Breast epithelium (tissue), 4 donors: Measurements from ENCODE around the gene ZNF132. TPM values are rescaled to one million over a fixed set of nuclear protein-coding genes. Genes with fewer than 3 reads are reported as not detected.
A peak's percentile ranks its signal among the peaks of the same experiment; 100 is the strongest.

Source experiments
- DNase-seq, 2 donors: peaks; one replicate each; pipeline ENCODE4 v3.0.0-alpha.2; 2019; ENCODE audit warnings: low spot score in 2 of 2
- H3K27ac ChIP-seq, 2 donors: fragments of 200-600 bp; sonication (generic) in 1 of 2; one replicate each; pipeline ENCODE4 v1.5.1; 2016 to 2019; ENCODE audit warnings: mild to moderate bottlenecking in 1 of 2
- H3K27me3 ChIP-seq, 2 donors: fragments of 200-600 bp; sonication (generic) in 1 of 2; one replicate each; pipeline versions ENCODE4 v1.5.1 to v1.6.0; 2017 to 2019; ENCODE audit warnings: control low read depth in 1 of 2, mild to moderate bottlenecking in 1 of 2
- H3K36me3 ChIP-seq: fragments of 200-600 bp; one replicate; pipeline ENCODE4 v1.5.1; 2019
- H3K4me1 ChIP-seq, 2 donors: fragments of 200-600 bp; sonication (generic); one replicate each; pipeline ENCODE4 v1.5.1; 2016 to 2019; ENCODE audit warnings: control low read depth in 1 of 2
- H3K4me3 ChIP-seq, 3 donors: fragments of 200-600 bp; sonication (generic); 1 replicate in 2 of 3; 2 replicates in 1 of 3; pipeline ENCODE4 v1.5.1; 2016 to 2019; ENCODE audit warnings: mild to moderate bottlenecking in 3 of 3, moderate library complexity in 2 of 3
- H3K9me3 ChIP-seq, 2 donors: fragments of 200-600 bp; sonication (generic) in 1 of 2; one replicate each; pipeline ENCODE4 v1.5.1; 2016 to 2019; ENCODE audit warnings: control low read depth in 1 of 2
- CTCF ChIP-seq, 3 donors: fragments of 450-650 bp; IDR thresholded peaks; one replicate each; pipeline ENCODE4 v1.5.1; 2016 to 2017; ENCODE audit warnings: antibody characterized with exemption in 3 of 3, mild to moderate bottlenecking in 3 of 3, moderate library complexity in 3 of 3
- POLR2A ChIP-seq: fragments of 450-650 bp; IDR thresholded peaks from one replicate; pipeline ENCODE4 v1.6.1; 2016; ENCODE audit warnings: antibody characterized with exemption, mild to moderate bottlenecking, moderate library complexity
- POLR2AphosphoS5 ChIP-seq, 3 donors: sonication (generic); formaldehyde crosslinking; IDR thresholded peaks; one replicate each; pipeline ENCODE4 v1.6.1; 2017; ENCODE audit warnings: antibody characterized with exemption in 3 of 3
- intact Hi-C: fragments of 100-400 bp; cut with DNase I; formaldehyde crosslinking; loops from one replicate; pipeline ENCODE4 v1.15.1; 2023; ENCODE audit warnings: low total_unique reads
- total RNA-seq, 3 donors: library from RNA; depleted of rRNA; stranded (reverse); fragments of >200 nt; gene quantifications; one replicate each; pipeline ENCODE4 v1.1.0, GENCODE V29; 2016

The ZNF132 gene
- total RNA-seq, 3 donors from 2014 or later = 3.5 to 13.3 (median 6.2) TPM

- intact Hi-C loops = loop anchor here (1.0 kb wide), 1 partner anchor 26 kb away; no protein-coding TSS in a partner anchor
- no peaks in the 10 kb centered on the region for H3K36me3 ChIP-seq
- H3K4me3 ChIP-seq = peak overlapping the region; percentile 52 to 89 (median 68)
Observed at GRCh38 chr19:58476498-58477015, 36.6 kb upstream of the ZNF132 start.

GRCh38 chr19:58475714-58476497, 36.0 kb upstream of the ZNF132 start, which contains the start of gene ZNF446:
Gene ZNF446 (plus strand): TSS chr19:58476352. CDS start chr19:58477219, 867 bp downstream.
- TF ChIP-seq POLR2AphosphoS5 (IDR thresholded peaks at IDR 0.05) (peak; percentile 80 to 90 (median 83)), CTCF (IDR thresholded peaks at IDR 0.05) (peak in 1 of 3 donors; percentile 13), POLR2A (peak; percentile 53)
- intact Hi-C loops = no loop called here

More at GRCh38 chr19:58476498-58477015, 36.6 kb upstream of the ZNF132 start:
- peaks cover 5 to 9% of the 10 kb centered on the region in 2 donors for H3K4me1 ChIP-seq
- peak overlapping the region; percentile 91 to 97 for H3K27ac ChIP-seq
- H3K9me3 ChIP-seq = no peaks in the 10 kb centered on the region
- no peak for DNase-seq
- no peaks in the 10 kb centered on the region for H3K27me3 ChIP-seq
- TF ChIP-seq POLR2A = no peak
- TF ChIP-seq POLR2AphosphoS5 (IDR thresholded peaks at IDR 0.05) = peak in 1 of 3 donors; percentile 29
- no peak for TF ChIP-seq CTCF (IDR thresholded peaks at IDR 0.05)

GRCh38 chr19:58474997-58475713, 35.2 kb upstream of the ZNF132 start:
- no peaks in the 10 kb centered on the region for H3K9me3 ChIP-seq
- TF ChIP-seq CTCF (IDR thresholded peaks at IDR 0.05) (no peak), POLR2AphosphoS5 (IDR thresholded peaks at IDR 0.05) (no peak), POLR2A (no peak)
- DNase-seq = no peak
- peak overlapping the region; percentile 91 to 97 for H3K27ac ChIP-seq
- H3K36me3 ChIP-seq = no peaks in the 10 kb centered on the region
- intact Hi-C loops = no loop called here
- peaks cover 5 to 9% of the 10 kb centered on the region in 2 donors for H3K4me1 ChIP-seq
- H3K27me3 ChIP-seq = no peaks in the 10 kb centered on the region
- H3K4me3 ChIP-seq = peak overlapping the region; percentile 52 to 89 (median 68)

More at GRCh38 chr19:58475714-58476497, 36.0 kb upstream of the ZNF132 start, which contains the start of gene ZNF446:
- no peaks in the 10 kb centered on the region for H3K9me3 ChIP-seq
- peak within 1 kb of the TSS; percentile 52 to 89 (median 68) for H3K4me3 ChIP-seq
- H3K4me1 ChIP-seq = peaks cover 5 to 9% of the 10 kb centered on the region in 2 donors
- H3K27ac ChIP-seq = peak within 1 kb of the TSS; percentile 91 to 97
- H3K27me3 ChIP-seq = no peaks in the 10 kb centered on the region
- DNase-seq = peak; percentile 95 to 98
- no peaks in the 10 kb centered on the region for H3K36me3 ChIP-seq

- Histone ChIP-seq H3K36me3 (no peaks in the 10 kb centered on the region), H3K27me3 (no peaks in the 10 kb centered on the region), H3K27ac (peak overlapping the region in 1 of 2 donors; percentile 8), H3K9me3 (no peaks in the 10 kb centered on the region), H3K4me1 (peaks cover 5 to 9% of the 10 kb centered on the region in 2 donors), H3K4me3 (no peak overlapping the region)
- intact Hi-C loops = no loop called here
- DNase-seq = no peak
- TF ChIP-seq CTCF (IDR thresholded peaks at IDR 0.05) (no peak), POLR2AphosphoS5 (IDR thresholded peaks at IDR 0.05) (no peak), POLR2A (no peak)
Observed at GRCh38 chr19:58474291-58474996, 34.5 kb upstream of the ZNF132 start.
